Karpas-422 (cell line): Measurements from ENCODE around the gene SLC35A5. TPM values are rescaled to one million over a fixed set of nuclear protein-coding genes. Genes with fewer than 3 reads are reported as not detected.

Experiments
- DNase-seq: peaks from one replicate; pipeline ENCODE4 v3.0.0-alpha.2; 2015
- H2AFZ ChIP-seq: fragments of 200-600 bp; sonication (generic); 2 replicates; pipeline ENCODE4 v1.6.1; 2014; ENCODE audit warnings: antibody characterized with exemption, low read length, mixed read lengths
- H3K27ac ChIP-seq: fragments of 200-600 bp; sonication (generic); 2 replicates; pipeline ENCODE4 v1.5.1; 2014; ENCODE audit warnings: mild to moderate bottlenecking, low read length, moderate library complexity
- H3K27me3 ChIP-seq: fragments of 200-600 bp; sonication (generic); 2 replicates; pipeline ENCODE4 v1.6.1; 2014; ENCODE audit warnings: low read length, mixed read lengths
- H3K36me3 ChIP-seq: fragments of 200-600 bp; sonication (generic); 2 replicates; pipeline ENCODE4 v1.6.1; 2014; ENCODE audit warnings: low read length, mixed read lengths; ENCODE audit not compliant: insufficient read depth
- H3K4me1 ChIP-seq: fragments of 200-600 bp; sonication (generic); 2 replicates; pipeline ENCODE4 v1.6.1; 2014; ENCODE audit warnings: mild to moderate bottlenecking, low read length, mixed read lengths
- H3K4me2 ChIP-seq: fragments of 200-600 bp; sonication (generic); 2 replicates; pipeline ENCODE4 v1.6.1; 2014; ENCODE audit warnings: low read length, low read depth, mild to moderate bottlenecking; ENCODE audit not compliant: poor library complexity, severe bottlenecking
- H3K4me3 ChIP-seq: fragments of 200-600 bp; sonication (generic); 2 replicates; pipeline ENCODE4 v1.5.1; 2014; ENCODE audit warnings: mild to moderate bottlenecking, antibody characterized with exemption, low read length, mixed read lengths
- H3K79me2 ChIP-seq: fragments of 200-600 bp; sonication (generic); 2 replicates; pipeline ENCODE4 v1.6.1; 2014; ENCODE audit warnings: mild to moderate bottlenecking, low read length, mixed read lengths
- H3K9ac ChIP-seq: fragments of 200-600 bp; sonication (generic); 2 replicates; pipeline ENCODE4 v1.6.0; 2014; ENCODE audit warnings: low read length
- H3K9me2 ChIP-seq: fragments of 200-600 bp; sonication (generic), shearing (Covaris generic); replicated peaks from 2 replicates; pipeline ENCODE4 v1.6.0; 2014; ENCODE audit warnings: mild to moderate bottlenecking, low read length, moderate library complexity; ENCODE audit not compliant: insufficient read depth
- H3K9me3 ChIP-seq: fragments of 300-700, 200-600 bp; sonication (generic); 2 replicates; pipeline ENCODE4 v1.6.1; 2014; ENCODE audit warnings: low read length, mixed read lengths
- H4K20me1 ChIP-seq: fragments of 200-600 bp; sonication (generic); 2 replicates; pipeline ENCODE4 v1.6.1; 2014; ENCODE audit warnings: mild to moderate bottlenecking, antibody characterized with exemption, low read length, low read depth; ENCODE audit not compliant: insufficient read depth
- total RNA-seq: library from RNA; depleted of rRNA; stranded (reverse); fragments of >200 nt; shearing (Covaris generic); gene quantifications from 2 replicates; pipeline ENCODE4 v1.2.3, GENCODE V29; 2014; ENCODE audit warnings: low replicate concordance

SLC35A5 gene
- total RNA-seq, 1 experiment from 2014 or later, result 87.4 TPM

- H2AFZ ChIP-seq, result no peak overlapping the region
- peaks cover 40% of the 10 kb centered on the region; the same call in 1 of the 2 replicates for H3K36me3 ChIP-seq
- H4K20me1 ChIP-seq, result no peaks in the 10 kb centered on the region
Measured at GRCh38 chr3:112531358-112531781, 30.5 kb upstream of the SLC35A5 start.

GRCh38 chr3:112539825-112540650, 21.8 kb upstream of the SLC35A5 start:
- peaks cover 7% of the 10 kb centered on the region for H3K4me1 ChIP-seq
- DNase-seq, result no peak
- no peaks in the 10 kb centered on the region for H4K20me1 ChIP-seq
- H3K79me2 ChIP-seq, result peaks cover 65% of the 10 kb centered on the region
- H3K36me3 ChIP-seq, result peaks cover 70% of the 10 kb centered on the region
- H3K27ac ChIP-seq, result no peak overlapping the region
- H3K4me3 ChIP-seq, result no peak overlapping the region
- H2AFZ ChIP-seq, result no peak overlapping the region
- H3K9me2 ChIP-seq, result no peaks in the 10 kb centered on the region
- no peaks in the 10 kb centered on the region for H3K9me3 ChIP-seq
- H3K27me3 ChIP-seq, result no peaks in the 10 kb centered on the region
- no peak overlapping the region for H3K9ac ChIP-seq
- H3K4me2 ChIP-seq, result no peak overlapping the region

More at GRCh38 chr3:112531358-112531781, 30.5 kb upstream of the SLC35A5 start:
- no peak overlapping the region for H3K27ac ChIP-seq
- H3K9ac ChIP-seq, result no peak overlapping the region
- H3K9me3 ChIP-seq, result no peaks in the 10 kb centered on the region
- peaks cover 7% of the 10 kb centered on the region for H3K79me2 ChIP-seq
- no peaks in the 10 kb centered on the region for H3K9me2 ChIP-seq
- no peak overlapping the region for H3K4me3 ChIP-seq
- peak; percentile 70 for DNase-seq
- H3K27me3 ChIP-seq, result no peaks in the 10 kb centered on the region
- H3K4me2 ChIP-seq, result no peak overlapping the region
- H3K4me1 ChIP-seq, result no peaks in the 10 kb centered on the region

GRCh38 chr3:112546216-112546759, 15.6 kb upstream of the SLC35A5 start:
- Histone ChIP-seq H3K9me2 (no peaks in the 10 kb centered on the region), H3K36me3 (peaks cover 81% of the 10 kb centered on the region), H3K9ac (no peak overlapping the region), H3K9me3 (no peaks in the 10 kb centered on the region), H3K4me2 (no peak overlapping the region), H4K20me1 (no peaks in the 10 kb centered on the region), H3K79me2 (peaks cover 91% of the 10 kb centered on the region), H3K4me1 (no peaks in the 10 kb centered on the region), H2AFZ (no peak overlapping the region), H3K4me3 (no peak overlapping the region), H3K27ac (no peak overlapping the region), H3K27me3 (no peaks in the 10 kb centered on the region)
- no peak for DNase-seq

GRCh38 chr3:112550859-112551258, 11.0 kb upstream of the SLC35A5 start:
- Histone ChIP-seq H3K27me3 (no peaks in the 10 kb centered on the region), H3K4me3 (no peak overlapping the region), H3K36me3 (peaks cover 59% of the 10 kb centered on the region; the same call in 1 of the 2 replicates), H3K4me2 (no peak overlapping the region), H4K20me1 (no peaks in the 10 kb centered on the region), H3K79me2 (peaks cover 95% of the 10 kb centered on the region), H3K9me3 (no peaks in the 10 kb centered on the region), H2AFZ (no peak overlapping the region), H3K9me2 (no peaks in the 10 kb centered on the region), H3K9ac (no peak overlapping the region), H3K27ac (no peak overlapping the region), H3K4me1 (peaks cover 12% of the 10 kb centered on the region)
- DNase-seq, result no peak

- Histone ChIP-seq H2AFZ (no peak overlapping the region), H3K27ac (peak overlapping the region; percentile 57), H3K79me2 (peaks cover 94% of the 10 kb centered on the region), H3K9ac (no peak overlapping the region), H3K4me3 (no peak overlapping the region), H3K36me3 (peaks cover 46% of the 10 kb centered on the region; the same call in 1 of the 2 replicates), H3K9me2 (no peaks in the 10 kb centered on the region), H3K4me2 (peak overlapping the region; percentile 25), H4K20me1 (0 out of 2 replicates have a peak, but pooled peaks cover 7% of the 10 kb centered on the region), H3K9me3 (no peaks in the 10 kb centered on the region), H3K4me1 (peaks cover 42% of the 10 kb centered on the region), H3K27me3 (no peaks in the 10 kb centered on the region)
- no peak for DNase-seq
Measured at GRCh38 chr3:112555535-112556170, 6.2 kb upstream of the SLC35A5 start.

- Histone ChIP-seq H3K79me2 (peaks cover 83% of the 10 kb centered on the region), H4K20me1 (0 out of 2 replicates have a peak, but pooled peaks cover 7% of the 10 kb centered on the region), H3K4me3 (no peak overlapping the region), H2AFZ (no peak overlapping the region), H3K9me2 (no peaks in the 10 kb centered on the region), H3K4me1 (peaks cover 42% of the 10 kb centered on the region), H3K27me3 (no peaks in the 10 kb centered on the region), H3K36me3 (peaks cover 32% of the 10 kb centered on the region; the same call in 1 of the 2 replicates), H3K9ac (no peak overlapping the region), H3K27ac (no peak overlapping the region), H3K9me3 (no peaks in the 10 kb centered on the region), H3K4me2 (no peak overlapping the region)
- DNase-seq, result no peak
Measured at GRCh38 chr3:112557976-112558375, 3.9 kb upstream of the SLC35A5 start.

GRCh38 chr3:112560307-112560706, 1.5 kb upstream of the SLC35A5 start:
- Histone ChIP-seq H2AFZ (no peak overlapping the region), H3K9ac (peak overlapping the region; percentile 87)
- no peak for DNase-seq

More at GRCh38 chr3:112560307-112560706, 1.5 kb upstream of the SLC35A5 start:
- Histone ChIP-seq H3K4me1 (peaks cover 58% of the 10 kb centered on the region), H3K4me3 (peak overlapping the region; percentile 68), H4K20me1 (0 out of 2 replicates have a peak, but pooled peaks cover 7% of the 10 kb centered on the region), H3K36me3 (peaks cover 27% of the 10 kb centered on the region; the same call in 1 of the 2 replicates), H3K9me3 (no peaks in the 10 kb centered on the region), H3K27me3 (no peaks in the 10 kb centered on the region), H3K27ac (peak overlapping the region; percentile 87), H3K4me2 (peak overlapping the region; percentile 88), H3K79me2 (peaks cover 79% of the 10 kb centered on the region), H3K9me2 (no peaks in the 10 kb centered on the region)
